HG02763 (cell line): ENCODE data around the gene FOXF2.

Experiments
- ATAC-seq: cut with Tn5 transposase; IDR thresholded peaks from one replicate; pipeline ENCODE4 v1.9.1; 2021; ENCODE audit warnings: mild to moderate bottlenecking, moderate library complexity; ENCODE audit not compliant: unreplicated experiment

FOXF2 gene

DNA sequence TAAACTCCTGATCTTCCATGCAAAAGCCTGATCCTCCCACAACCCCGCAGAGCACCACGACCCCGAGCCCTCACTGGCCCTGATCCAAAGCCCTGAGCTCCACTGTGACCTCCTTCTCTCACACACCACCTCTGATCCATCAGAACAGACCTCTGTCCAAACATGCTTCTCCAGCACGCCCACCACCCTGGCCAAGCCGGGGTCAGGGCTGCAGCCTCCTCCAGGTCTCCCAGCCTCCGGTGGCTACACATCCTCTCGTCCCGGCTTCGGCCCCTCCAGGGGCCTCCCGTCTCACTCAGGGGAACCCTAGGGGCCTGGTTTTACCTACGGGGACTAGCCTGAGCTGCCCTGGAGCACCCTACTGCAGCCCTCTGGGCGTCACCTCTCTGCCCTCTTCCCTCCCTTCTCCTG, 49.1 kb downstream of the FOXF2 start:
- ATAC-seq = no peak

DNA sequence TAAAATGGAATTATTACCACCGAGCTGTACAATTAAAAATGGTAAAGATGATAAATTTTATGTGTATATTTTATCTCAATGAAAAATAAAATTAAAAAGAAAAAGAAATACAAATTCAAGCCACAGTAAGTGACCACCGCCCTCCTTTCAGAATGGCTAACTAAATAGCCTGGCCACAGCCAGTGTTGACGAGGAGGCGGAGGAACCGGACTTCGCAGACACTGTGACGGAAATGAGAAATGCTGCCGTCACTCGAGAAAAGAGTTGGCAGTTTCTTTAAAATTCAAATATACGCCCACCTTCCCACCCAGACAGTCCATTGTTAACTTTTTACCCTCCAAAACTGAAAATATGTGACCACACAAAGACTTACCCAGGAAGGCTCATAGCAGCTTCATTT, 50.0 kb downstream of the FOXF2 start:
- ATAC-seq = no peak

DNA sequence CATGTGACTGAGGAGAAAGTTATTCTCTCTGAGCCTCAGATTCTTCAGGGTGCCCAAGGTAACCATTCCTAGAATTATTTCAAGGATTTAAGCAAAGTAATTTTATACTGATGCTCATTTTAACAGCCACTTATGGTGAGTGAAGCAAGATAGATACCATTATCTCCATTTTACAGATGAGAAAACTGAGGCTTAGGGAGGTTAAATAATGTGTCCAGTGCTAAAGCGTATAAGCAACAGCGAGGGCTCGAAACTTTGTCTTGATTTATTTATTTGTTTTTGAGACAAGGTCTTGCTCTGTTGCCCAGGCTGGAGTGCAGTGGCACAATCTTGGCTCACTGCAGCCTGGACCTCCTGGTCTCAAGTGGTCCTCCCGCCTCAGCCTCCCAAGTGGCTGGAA, 53.6 kb downstream of the FOXF2 start:
- ATAC-seq = no peak
